ENCODE measurements around the gene DCC.

The DCC gene

GRCh38 chr18:53261241-53261640, 921.2 kb downstream of the DCC start:
- Histone ChIP-seq H3K9me3 (ENCODE audit: severe bottlenecking) (no peaks in the 10 kb centered on the region), H3K27me3 (ENCODE audit: insufficient read depth, poor library complexity, severe bottlenecking) (no peaks in the 10 kb centered on the region), H3K4me1 (ENCODE audit: insufficient read depth, poor library complexity, severe bottlenecking) (no peaks in the 10 kb centered on the region), H3K36me3 (ENCODE audit: low read depth) (no peaks in the 10 kb centered on the region), H3K4me3 (ENCODE audit: severe bottlenecking) (no peak overlapping the region), H3K27ac (ENCODE audit: poor library complexity, severe bottlenecking) (no peak overlapping the region)
- ATAC-seq (ENCODE audit: low read depth) (no peak), DNase-seq (ENCODE audit: low spot score) (no peak)
- TF ChIP-seq CTCF (IDR thresholded peaks at IDR 0.05; ENCODE audit: poor library complexity, severe bottlenecking), result no peak

GRCh38 chr18:53266850-53267249, 926.9 kb downstream of the DCC start:
- no peaks in the 10 kb centered on the region for H3K4me1 ChIP-seq (ENCODE audit: insufficient read depth, poor library complexity, severe bottlenecking)

GRCh38 chr18:53268455-53268854, 928.5 kb downstream of the DCC start:
- ATAC-seq (ENCODE audit: low read depth), result no peak
- no peak for DNase-seq (ENCODE audit: low spot score)
- Histone ChIP-seq H3K27ac (ENCODE audit: poor library complexity, severe bottlenecking) (no peak overlapping the region), H3K4me3 (ENCODE audit: severe bottlenecking) (no peak overlapping the region), H3K9me3 (ENCODE audit: severe bottlenecking) (no peaks in the 10 kb centered on the region), H3K36me3 (ENCODE audit: low read depth) (no peaks in the 10 kb centered on the region), H3K4me1 (ENCODE audit: insufficient read depth, poor library complexity, severe bottlenecking) (no peaks in the 10 kb centered on the region), H3K27me3 (ENCODE audit: insufficient read depth, poor library complexity, severe bottlenecking) (no peaks in the 10 kb centered on the region)
- no peak for TF ChIP-seq CTCF (IDR thresholded peaks at IDR 0.05; ENCODE audit: poor library complexity, severe bottlenecking)

More at GRCh38 chr18:53266850-53267249, 926.9 kb downstream of the DCC start:
- Histone ChIP-seq H3K9me3 (ENCODE audit: severe bottlenecking) (no peaks in the 10 kb centered on the region), H3K4me3 (ENCODE audit: severe bottlenecking) (no peak overlapping the region), H3K36me3 (ENCODE audit: low read depth) (no peaks in the 10 kb centered on the region), H3K27me3 (ENCODE audit: insufficient read depth, poor library complexity, severe bottlenecking) (no peaks in the 10 kb centered on the region), H3K27ac (ENCODE audit: poor library complexity, severe bottlenecking) (no peak overlapping the region)
- no peak for TF ChIP-seq CTCF (IDR thresholded peaks at IDR 0.05; ENCODE audit: poor library complexity, severe bottlenecking)
- DNase-seq (ENCODE audit: low spot score) (no peak), ATAC-seq (ENCODE audit: low read depth) (no peak)

- H3K27ac ChIP-seq (ENCODE audit: poor library complexity, severe bottlenecking), result no peak overlapping the region
- H3K36me3 ChIP-seq (ENCODE audit: low read depth), result no peaks in the 10 kb centered on the region
- TF ChIP-seq CTCF (IDR thresholded peaks at IDR 0.05; ENCODE audit: poor library complexity, severe bottlenecking), result no peak
- H3K27me3 ChIP-seq (ENCODE audit: insufficient read depth, poor library complexity, severe bottlenecking), result no peaks in the 10 kb centered on the region
- no peak for ATAC-seq (ENCODE audit: low read depth)
- no peaks in the 10 kb centered on the region for H3K9me3 ChIP-seq (ENCODE audit: severe bottlenecking)
- H3K4me1 ChIP-seq (ENCODE audit: insufficient read depth, poor library complexity, severe bottlenecking), result no peaks in the 10 kb centered on the region
- DNase-seq (ENCODE audit: low spot score), result no peak
- no peak overlapping the region for H3K4me3 ChIP-seq (ENCODE audit: severe bottlenecking)
Observed at GRCh38 chr18:53281406-53281805, 941.4 kb downstream of the DCC start.

- no peak overlapping the region for H3K4me3 ChIP-seq (ENCODE audit: severe bottlenecking)
- H3K27ac ChIP-seq (ENCODE audit: poor library complexity, severe bottlenecking), result no peak overlapping the region
- no peak for TF ChIP-seq CTCF (IDR thresholded peaks at IDR 0.05; ENCODE audit: poor library complexity, severe bottlenecking)
- H3K27me3 ChIP-seq (ENCODE audit: insufficient read depth, poor library complexity, severe bottlenecking), result no peaks in the 10 kb centered on the region
- H3K36me3 ChIP-seq (ENCODE audit: low read depth), result no peaks in the 10 kb centered on the region
- no peaks in the 10 kb centered on the region for H3K9me3 ChIP-seq (ENCODE audit: severe bottlenecking)
- ATAC-seq (ENCODE audit: low read depth) (no peak), DNase-seq (ENCODE audit: low spot score) (no peak)
- no peaks in the 10 kb centered on the region for H3K4me1 ChIP-seq (ENCODE audit: insufficient read depth, poor library complexity, severe bottlenecking)
Observed at GRCh38 chr18:53283708-53284107, 943.7 kb downstream of the DCC start.
